H1 (cell line): ENCODE results near the gene FANK1. TPM values are rescaled to one million over a fixed set of nuclear protein-coding genes. Genes with fewer than 3 reads are reported as not detected.

Experiments used
- PHF8 ChIP-seq: fragments of 200-600 bp; sonication (generic); conservative IDR thresholded peaks from 2 replicates; pipeline ENCODE4 v1.7.1; 2012; ENCODE audit warnings: low read depth, mild to moderate bottlenecking, inconsistent platforms, low read length, moderate library complexity
- polyA plus RNA-seq, 7 experiments: library from polyadenylated mRNA; depleted of rRNA in 3 of 7; stranded (reverse) in 5 of 7; unstranded in 2 of 7; fragments of >200 nt in 5 of 7; fragments of 200-250 nt in 2 of 7; gene quantifications; 1 replicate in 5 of 7; 2 replicates in 1 of 7; 4 replicates in 1 of 7; pipeline versions ENCODE4 v1.2.1 to v1.2.3, GENCODE V29; 2011 to 2013; ENCODE audit warnings: missing spikeins in 2 of 7, mixed read lengths in 2 of 7
- total RNA-seq: library from RNA; stranded (reverse); fragmentation: NEBNext Ultra II Directional; extraction: Animal tissue kit (Norgen Biotek cat#: 25700); gene quantifications from 2 replicates; pipeline ENCODE4 v1.2.1, GENCODE V29; 2021

Gene FANK1
- total and polyA plus RNA-seq, 2 of the 8 experiments (the other 6 are each of a cell fraction or from before 2014, with no cell fraction given) = 1.2 TPM; not detected in 1

DNA sequence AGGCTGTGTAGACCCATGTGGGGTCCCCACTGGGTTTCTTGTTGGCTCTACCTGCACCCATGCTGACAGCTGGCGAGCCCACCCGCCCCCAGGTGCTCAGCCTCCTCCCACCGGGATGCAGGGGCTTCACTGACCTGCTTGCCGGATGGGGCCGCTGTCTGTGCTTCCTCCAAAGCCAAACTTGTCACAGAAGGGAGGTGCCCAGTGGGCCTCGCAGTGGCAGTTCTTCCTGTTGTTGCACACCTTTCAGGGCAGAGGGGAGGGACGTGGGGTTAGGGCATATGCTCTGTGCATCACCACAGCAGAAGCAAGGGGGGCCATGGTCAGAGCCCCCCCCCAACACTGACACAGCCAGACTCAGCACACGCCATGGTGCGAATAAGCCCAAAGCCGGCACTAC lies 146.5 kb downstream of the FANK1 start (continued):
- TF ChIP-seq PHF8 = no peak
